Sigmoid colon (tissue), 7 donors: Measurements from ENCODE around the gene INTS6L. TPM values are rescaled to one million over a fixed set of nuclear protein-coding genes. Genes with fewer than 3 reads are reported as not detected.

Experiments
- DNase-seq: peaks from one replicate; pipeline ENCODE4 v3.0.0-alpha.2; 2019
- H3K27ac ChIP-seq, 4 donors: fragments of 200-600 bp; sonication (generic); one replicate each; pipeline ENCODE4 v1.5.1; 2016 to 2019; ENCODE audit warnings: mild to moderate bottlenecking in 1 of 4
- H3K27me3 ChIP-seq, 3 donors: fragments of 200-600 bp; sonication (generic); one replicate each; pipeline ENCODE4 v1.5.1; 2019; ENCODE audit warnings: mild to moderate bottlenecking in 1 of 3
- H3K36me3 ChIP-seq, 4 donors: fragments of 200-600 bp; sonication (generic); one replicate each; pipeline ENCODE4 v1.5.1; 2016 to 2019
- H3K4me1 ChIP-seq, 4 donors: fragments of 200-600 bp; sonication (generic); one replicate each; pipeline ENCODE4 v1.5.1; 2017 to 2019
- H3K4me3 ChIP-seq, 4 donors: fragments of 200-600 bp; sonication (generic); one replicate each; pipeline ENCODE4 v1.5.1; 2017 to 2019; ENCODE audit warnings: mild to moderate bottlenecking in 2 of 4, moderate library complexity in 1 of 4
- H3K9me3 ChIP-seq, 4 donors: fragments of 200-600 bp in 3 of 4; sonication (generic) in 3 of 4; one replicate each; pipeline versions ENCODE4 v1.5.1 to v1.6.1; 2013 to 2019
- EP300 ChIP-seq, 4 donors: sonication (generic); formaldehyde crosslinking; IDR thresholded peaks; one replicate each; pipeline ENCODE4 v1.6.1; 2017; ENCODE audit warnings: antibody characterized with exemption in 4 of 4
- POLR2A ChIP-seq, 2 donors: fragments of 450-650 bp; IDR thresholded peaks; one replicate each; pipeline ENCODE4 v1.6.1; 2016; ENCODE audit warnings: antibody characterized with exemption in 2 of 2, mild to moderate bottlenecking in 2 of 2, moderate library complexity in 2 of 2
- POLR2AphosphoS5 ChIP-seq, 4 donors: sonication (generic); formaldehyde crosslinking; IDR thresholded peaks; one replicate each; pipeline ENCODE4 v1.6.1; 2017; ENCODE audit warnings: antibody characterized with exemption in 4 of 4
- WGBS, 2 donors: extraction: QIAGEN DNeasy Blood & Tissue Kit; methylation state at CpG; one replicate each; pipeline ENCODE4 v1.1.7; 2013; 5-methylcytosine and 5-hydroxymethylcytosine counted together
- intact Hi-C: fragments of 100-400 bp; cut with DNase I; formaldehyde crosslinking; loops from one replicate; pipeline ENCODE4 v1.15.1; 2023
- polyA plus RNA-seq, 3 donors: library from polyadenylated mRNA; stranded (reverse); fragments of 200-250 nt; gene quantifications; one replicate each; pipeline ENCODE4 v1.2.3, GENCODE V29; 2013
- total RNA-seq, 4 donors: library from RNA; depleted of rRNA; stranded (reverse); fragments of >200 nt; gene quantifications; one replicate each; pipeline ENCODE4 v1.1.0, GENCODE V29; 2016
- TF ChIP-seq, protein P1 (sequence below), 4 experiments: fragments of 450-650 bp in 3 of 4; fragments of 200-600 bp in 1 of 4; IDR thresholded peaks; one replicate each; pipeline ENCODE4 v1.5.1; 2016 to 2019; ENCODE audit warnings: antibody characterized with exemption in 4 of 4, mild to moderate bottlenecking in 3 of 4, moderate library complexity in 2 of 4
- donor health status: healthy with polysubstance abuse.
- donor health status: Bipolar disorder and iron deficiency.
- donor health status: healthy.

The INTS6L gene
- total and polyA plus RNA-seq, 7 donors, result 2.3 to 10.5 (median 8.7) TPM

GRCh38 chrX:135625995-135626394, 105.5 kb downstream of the INTS6L start:
- TF ChIP-seq POLR2AphosphoS5 (IDR thresholded peaks at IDR 0.05) (no peak), POLR2A (IDR thresholded peaks at IDR 0.05) (no peak), EP300 (IDR thresholded peaks at IDR 0.05) (no peak)
- TF ChIP-seq, protein P1, sequence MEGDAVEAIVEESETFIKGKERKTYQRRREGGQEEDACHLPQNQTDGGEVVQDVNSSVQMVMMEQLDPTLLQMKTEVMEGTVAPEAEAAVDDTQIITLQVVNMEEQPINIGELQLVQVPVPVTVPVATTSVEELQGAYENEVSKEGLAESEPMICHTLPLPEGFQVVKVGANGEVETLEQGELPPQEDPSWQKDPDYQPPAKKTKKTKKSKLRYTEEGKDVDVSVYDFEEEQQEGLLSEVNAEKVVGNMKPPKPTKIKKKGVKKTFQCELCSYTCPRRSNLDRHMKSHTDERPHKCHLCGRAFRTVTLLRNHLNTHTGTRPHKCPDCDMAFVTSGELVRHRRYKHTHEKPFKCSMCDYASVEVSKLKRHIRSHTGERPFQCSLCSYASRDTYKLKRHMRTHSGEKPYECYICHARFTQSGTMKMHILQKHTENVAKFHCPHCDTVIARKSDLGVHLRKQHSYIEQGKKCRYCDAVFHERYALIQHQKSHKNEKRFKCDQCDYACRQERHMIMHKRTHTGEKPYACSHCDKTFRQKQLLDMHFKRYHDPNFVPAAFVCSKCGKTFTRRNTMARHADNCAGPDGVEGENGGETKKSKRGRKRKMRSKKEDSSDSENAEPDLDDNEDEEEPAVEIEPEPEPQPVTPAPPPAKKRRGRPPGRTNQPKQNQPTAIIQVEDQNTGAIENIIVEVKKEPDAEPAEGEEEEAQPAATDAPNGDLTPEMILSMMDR (IDR thresholded peaks at IDR 0.05), result no peak
- H3K36me3 ChIP-seq, result no peaks in the 10 kb centered on the region
- intact Hi-C loops, result no loop called here
- no peaks in the 10 kb centered on the region for H3K4me1 ChIP-seq
- no peak overlapping the region for H3K4me3 ChIP-seq
- no peak overlapping the region for H3K27ac ChIP-seq
- DNase-seq, result no peak
- 87 to 91% methylated on average over 6 of the region's 6 CpGs for WGBS, 2 donors
- no peaks in the 10 kb centered on the region for H3K27me3 ChIP-seq
- no peaks in the 10 kb centered on the region for H3K9me3 ChIP-seq

DNA sequence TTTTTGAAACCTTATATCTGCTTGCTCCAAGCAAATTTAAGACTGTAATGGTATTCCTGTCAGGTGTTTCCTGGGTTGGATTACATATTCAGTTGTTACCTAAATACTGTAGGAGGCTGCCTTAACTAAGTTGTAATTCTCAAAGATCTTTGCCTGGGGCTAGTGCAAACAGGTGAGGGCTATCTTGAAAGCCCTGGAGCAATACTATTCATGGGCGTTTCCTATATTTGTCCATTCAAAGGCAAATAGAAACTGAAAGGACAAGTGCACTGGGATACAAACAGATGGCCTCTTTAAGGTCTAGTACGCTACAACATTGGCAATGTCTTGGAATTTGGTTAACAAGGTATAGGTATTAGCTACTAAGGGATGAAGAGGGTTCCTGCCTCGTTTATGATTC, 108.9 kb downstream of the INTS6L start:
- 28 to 75% methylated on average over 3 of the region's 3 CpGs for WGBS, 2 donors
- H3K4me3 ChIP-seq, result no peak overlapping the region
- no peak for TF ChIP-seq POLR2AphosphoS5 (IDR thresholded peaks at IDR 0.05)
- TF ChIP-seq EP300 (IDR thresholded peaks at IDR 0.05), result no peak
- TF ChIP-seq, protein P1 (IDR thresholded peaks at IDR 0.05), result no peak
- no peak for TF ChIP-seq POLR2A (IDR thresholded peaks at IDR 0.05)
- DNase-seq, result no peak
- intact Hi-C loops, result no loop called here
- no peaks in the 10 kb centered on the region for H3K4me1 ChIP-seq
- H3K27me3 ChIP-seq, result no peaks in the 10 kb centered on the region
- H3K36me3 ChIP-seq, result no peaks in the 10 kb centered on the region
- no peak overlapping the region for H3K27ac ChIP-seq
- no peaks in the 10 kb centered on the region for H3K9me3 ChIP-seq

Other genes with a start within 250 kb of the INTS6L start
- not detected for gene ETDC, start 211.2 kb upstream of the INTS6L start, total RNA-seq
- not detected for gene ETDC, start 211.2 kb upstream of the INTS6L start, polyA plus RNA-seq
- gene ZNF75D, start 176.6 kb upstream of the INTS6L start, total RNA-seq, result 1 to 10 TPM; 6.4 to 7.3 (median 6.7) TPM
- gene ZNF75D, start 176.6 kb upstream of the INTS6L start, polyA plus RNA-seq, result 1 to 10 TPM; 3.9 to 6.7 (median 4.2) TPM
- gene ZNF449, start 175.9 kb upstream of the INTS6L start, total RNA-seq, result 10 to 100 TPM in 1 of 4 donors, 1 to 10 TPM in 3; 5.8 to 10.0 (median 9.0) TPM
- 1 to 10 TPM in 2 of 3 donors, under 1 TPM in 1; 0.23 to 1.3 (median 1.2) TPM for gene ZNF449, start 175.9 kb upstream of the INTS6L start, polyA plus RNA-seq
- gene SMIM10L2A, start 98.7 kb upstream of the INTS6L start, total RNA-seq, result 1 to 10 TPM in 3 of 4 donors, under 1 TPM in 1; 0.99 to 1.9 (median 1.1) TPM
- gene SMIM10L2A, start 98.7 kb upstream of the INTS6L start, polyA plus RNA-seq, result under 1 TPM in 2 of 3 donors, not detected in 1; under 0.01 to 0.47 TPM
- gene CT45A1, start 193.0 kb downstream of the INTS6L start, total RNA-seq, result not detected
- gene CT45A1, start 193.0 kb downstream of the INTS6L start, polyA plus RNA-seq, result not detected
- gene CT45A3, start 247.5 kb downstream of the INTS6L start, total RNA-seq, result not detected
- not detected for gene CT45A3, start 247.5 kb downstream of the INTS6L start, polyA plus RNA-seq